ENCODE data around the gene RHOT2.

The RHOT2 gene

DNA sequence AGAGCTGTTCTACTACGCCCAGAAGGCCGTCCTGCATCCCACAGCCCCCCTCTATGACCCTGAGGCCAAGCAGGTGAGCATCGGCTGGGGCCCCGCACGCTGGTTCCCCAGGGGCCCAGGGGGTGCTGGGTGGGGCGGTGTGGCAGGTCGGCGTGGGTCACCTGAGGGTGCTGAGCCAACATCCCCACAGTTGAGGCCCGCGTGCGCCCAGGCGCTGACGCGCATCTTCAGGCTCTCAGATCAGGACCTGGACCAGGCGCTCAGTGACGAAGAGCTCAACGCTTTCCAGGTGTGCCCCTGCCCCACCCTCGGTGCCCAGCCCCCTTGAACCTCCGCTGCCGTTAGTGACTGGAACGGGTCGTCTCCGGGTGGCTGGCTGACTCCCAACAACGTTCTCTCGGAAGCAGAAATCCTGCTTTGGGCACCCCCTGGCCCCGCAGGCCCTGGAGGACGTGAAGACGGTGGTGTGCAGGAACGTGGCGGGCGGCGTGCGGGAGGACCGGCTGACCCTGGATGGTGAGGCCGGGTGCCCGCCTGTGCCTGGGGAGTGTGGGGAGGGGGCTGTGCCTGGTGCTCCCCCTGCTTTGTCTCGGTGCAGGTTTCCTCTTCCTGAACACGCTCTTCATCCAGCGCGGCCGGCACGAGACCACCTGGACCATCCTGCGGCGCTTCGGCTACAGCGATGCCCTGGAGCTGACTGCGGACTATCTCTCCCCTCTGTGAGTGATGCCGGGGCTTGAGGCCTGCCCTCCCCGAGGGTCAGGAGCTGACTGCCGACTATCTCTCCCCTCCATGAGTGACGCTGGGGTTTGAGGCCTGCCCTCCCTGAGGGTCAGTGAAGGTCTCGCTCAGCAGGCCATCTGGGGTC is 2.8 kb downstream of the RHOT2 start:
- Histone ChIP-seq H3K79me2 (ENCODE audit: insufficient read depth, low read length) (no peaks in the 10 kb centered on the region), H4K20me1 (ENCODE audit: insufficient read depth, low read length) (no peaks in the 10 kb centered on the region), H3K36me3 (ENCODE audit: insufficient read depth, low read length) (peaks cover 56% of the 10 kb centered on the region), H3K9ac (ENCODE audit: low read length) (no peak overlapping the region), H3K4me1 (ENCODE audit: insufficient read depth, low read length, severe bottlenecking) (peaks cover 16% of the 10 kb centered on the region), H2AFZ (ENCODE audit: low read length) (no peak overlapping the region), H3K27me3 (ENCODE audit: insufficient read depth, low read length) (no peaks in the 10 kb centered on the region), H3K9me2 (ENCODE audit: low read depth, low read length) (no peaks in the 10 kb centered on the region), H3F3A (ENCODE audit: insufficient read depth, low read length) (no peaks in the 10 kb centered on the region), H3K9me3 (ENCODE audit: low read length) (no peaks in the 10 kb centered on the region), H3K4me2 (ENCODE audit: low read length) (no peak overlapping the region), H3K4me3 (ENCODE audit: low read depth, low read length, poor library complexity, severe bottlenecking) (no peak overlapping the region), H3K27ac (ENCODE audit: low read depth, low read length, poor library complexity, severe bottlenecking) (no peak overlapping the region)
- TF ChIP-seq EZH2 (IDR thresholded peaks at IDR 0.05; ENCODE audit: borderline replicate concordance, low read length) = no peak
- TF ChIP-seq, protein P1, sequence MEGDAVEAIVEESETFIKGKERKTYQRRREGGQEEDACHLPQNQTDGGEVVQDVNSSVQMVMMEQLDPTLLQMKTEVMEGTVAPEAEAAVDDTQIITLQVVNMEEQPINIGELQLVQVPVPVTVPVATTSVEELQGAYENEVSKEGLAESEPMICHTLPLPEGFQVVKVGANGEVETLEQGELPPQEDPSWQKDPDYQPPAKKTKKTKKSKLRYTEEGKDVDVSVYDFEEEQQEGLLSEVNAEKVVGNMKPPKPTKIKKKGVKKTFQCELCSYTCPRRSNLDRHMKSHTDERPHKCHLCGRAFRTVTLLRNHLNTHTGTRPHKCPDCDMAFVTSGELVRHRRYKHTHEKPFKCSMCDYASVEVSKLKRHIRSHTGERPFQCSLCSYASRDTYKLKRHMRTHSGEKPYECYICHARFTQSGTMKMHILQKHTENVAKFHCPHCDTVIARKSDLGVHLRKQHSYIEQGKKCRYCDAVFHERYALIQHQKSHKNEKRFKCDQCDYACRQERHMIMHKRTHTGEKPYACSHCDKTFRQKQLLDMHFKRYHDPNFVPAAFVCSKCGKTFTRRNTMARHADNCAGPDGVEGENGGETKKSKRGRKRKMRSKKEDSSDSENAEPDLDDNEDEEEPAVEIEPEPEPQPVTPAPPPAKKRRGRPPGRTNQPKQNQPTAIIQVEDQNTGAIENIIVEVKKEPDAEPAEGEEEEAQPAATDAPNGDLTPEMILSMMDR (IDR thresholded peaks at IDR 0.05; ENCODE audit: low read length) = no peak

DNA sequence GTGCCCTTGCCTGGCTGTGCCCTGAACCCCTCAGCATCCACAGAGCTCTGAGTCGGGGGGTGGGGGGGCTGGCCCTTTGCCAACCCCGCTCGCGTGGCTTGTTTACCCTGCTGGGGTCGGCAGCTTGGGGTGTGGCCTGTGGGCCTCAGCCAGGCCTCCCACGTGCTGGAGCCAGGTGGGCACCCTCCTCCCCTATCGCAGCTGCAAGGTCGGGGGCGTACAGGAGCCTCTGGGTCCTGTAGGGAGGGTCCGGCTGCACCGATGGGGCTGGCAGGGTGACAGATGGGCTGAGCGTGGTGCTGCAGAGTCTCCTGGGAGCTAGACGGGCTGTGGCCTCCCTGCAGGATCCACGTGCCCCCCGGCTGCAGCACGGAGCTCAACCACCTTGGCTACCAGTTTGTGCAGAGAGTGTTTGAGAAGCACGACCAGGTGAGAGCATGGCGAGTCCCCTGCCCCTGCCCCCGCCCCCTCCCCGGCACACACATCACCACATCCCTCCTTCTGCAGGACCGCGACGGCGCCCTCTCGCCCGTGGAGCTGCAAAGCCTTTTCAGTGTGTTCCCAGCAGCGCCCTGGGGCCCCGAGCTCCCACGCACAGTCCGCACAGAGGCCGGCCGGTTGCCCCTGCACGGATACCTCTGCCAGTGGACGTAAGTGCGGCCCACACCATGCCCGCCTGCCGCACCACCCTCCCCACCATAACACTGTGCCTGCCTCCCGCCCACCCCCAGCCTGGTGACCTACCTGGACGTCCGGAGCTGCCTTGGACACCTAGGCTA is 3.6 kb downstream of the RHOT2 start:
- no peak overlapping the region for H3K4me2 ChIP-seq (ENCODE audit: low read length)
- H3K79me2 ChIP-seq (ENCODE audit: insufficient read depth, low read length) = no peaks in the 10 kb centered on the region
- no peaks in the 10 kb centered on the region for H3K9me2 ChIP-seq (ENCODE audit: low read depth, low read length)
- no peaks in the 10 kb centered on the region for H3K27me3 ChIP-seq (ENCODE audit: insufficient read depth, low read length)
- no peaks in the 10 kb centered on the region for H3F3A ChIP-seq (ENCODE audit: insufficient read depth, low read length)
- H3K9ac ChIP-seq (ENCODE audit: low read length) = no peak overlapping the region
- no peaks in the 10 kb centered on the region for H3K9me3 ChIP-seq (ENCODE audit: low read length)
- H2AFZ ChIP-seq (ENCODE audit: low read length) = no peak overlapping the region
- H4K20me1 ChIP-seq (ENCODE audit: insufficient read depth, low read length) = no peaks in the 10 kb centered on the region
- TF ChIP-seq, protein P1 (IDR thresholded peaks at IDR 0.05; ENCODE audit: low read length) = no peak
- TF ChIP-seq EZH2 (IDR thresholded peaks at IDR 0.05; ENCODE audit: borderline replicate concordance, low read length) = no peak
- peaks cover 51% of the 10 kb centered on the region for H3K36me3 ChIP-seq (ENCODE audit: insufficient read depth, low read length)
- peaks cover 16% of the 10 kb centered on the region for H3K4me1 ChIP-seq (ENCODE audit: insufficient read depth, low read length, severe bottlenecking)
- H3K27ac ChIP-seq (ENCODE audit: low read depth, low read length, poor library complexity, severe bottlenecking) = no peak overlapping the region
- no peak overlapping the region for H3K4me3 ChIP-seq (ENCODE audit: low read depth, low read length, poor library complexity, severe bottlenecking)

DNA sequence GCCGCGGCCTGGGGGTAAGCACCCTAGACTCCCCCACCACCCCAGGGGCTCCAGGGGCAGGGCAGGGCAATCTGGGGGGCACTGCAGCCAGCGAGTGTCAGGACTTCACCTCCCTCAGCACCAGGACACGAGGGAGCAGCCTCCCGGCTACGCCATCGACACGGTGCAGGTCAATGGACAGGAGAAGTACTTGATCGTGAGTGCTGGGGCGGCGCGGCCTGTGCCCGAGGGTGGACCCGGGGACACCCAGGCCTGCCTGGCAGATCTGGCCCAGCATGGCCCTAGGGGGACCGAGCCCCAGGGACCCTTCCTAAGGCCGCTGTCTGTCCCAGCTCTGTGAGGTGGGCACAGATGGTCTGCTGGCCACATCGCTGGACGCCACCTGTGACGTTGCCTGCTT is 4.4 kb downstream of the RHOT2 start:
- Histone ChIP-seq H3K4me3 (ENCODE audit: low read depth, low read length, poor library complexity, severe bottlenecking) (no peak overlapping the region), H3K79me2 (ENCODE audit: insufficient read depth, low read length) (no peaks in the 10 kb centered on the region), H3F3A (ENCODE audit: insufficient read depth, low read length) (no peaks in the 10 kb centered on the region), H3K4me1 (ENCODE audit: insufficient read depth, low read length, severe bottlenecking) (peaks cover 21% of the 10 kb centered on the region), H3K36me3 (ENCODE audit: insufficient read depth, low read length) (peaks cover 51% of the 10 kb centered on the region), H3K9ac (ENCODE audit: low read length) (no peak overlapping the region), H3K9me2 (ENCODE audit: low read depth, low read length) (no peaks in the 10 kb centered on the region), H3K27me3 (ENCODE audit: insufficient read depth, low read length) (no peaks in the 10 kb centered on the region), H3K4me2 (ENCODE audit: low read length) (no peak overlapping the region), H3K9me3 (ENCODE audit: low read length) (no peaks in the 10 kb centered on the region), H2AFZ (ENCODE audit: low read length) (no peak overlapping the region), H4K20me1 (ENCODE audit: insufficient read depth, low read length) (no peaks in the 10 kb centered on the region), H3K27ac (ENCODE audit: low read depth, low read length, poor library complexity, severe bottlenecking) (no peak overlapping the region)
- no peak for TF ChIP-seq EZH2 (IDR thresholded peaks at IDR 0.05; ENCODE audit: borderline replicate concordance, low read length)
- TF ChIP-seq, protein P1 (IDR thresholded peaks at IDR 0.05; ENCODE audit: low read length) = no peak
